ENCODE results near the gene SLC66A1.

SLC66A1 gene

DNA sequence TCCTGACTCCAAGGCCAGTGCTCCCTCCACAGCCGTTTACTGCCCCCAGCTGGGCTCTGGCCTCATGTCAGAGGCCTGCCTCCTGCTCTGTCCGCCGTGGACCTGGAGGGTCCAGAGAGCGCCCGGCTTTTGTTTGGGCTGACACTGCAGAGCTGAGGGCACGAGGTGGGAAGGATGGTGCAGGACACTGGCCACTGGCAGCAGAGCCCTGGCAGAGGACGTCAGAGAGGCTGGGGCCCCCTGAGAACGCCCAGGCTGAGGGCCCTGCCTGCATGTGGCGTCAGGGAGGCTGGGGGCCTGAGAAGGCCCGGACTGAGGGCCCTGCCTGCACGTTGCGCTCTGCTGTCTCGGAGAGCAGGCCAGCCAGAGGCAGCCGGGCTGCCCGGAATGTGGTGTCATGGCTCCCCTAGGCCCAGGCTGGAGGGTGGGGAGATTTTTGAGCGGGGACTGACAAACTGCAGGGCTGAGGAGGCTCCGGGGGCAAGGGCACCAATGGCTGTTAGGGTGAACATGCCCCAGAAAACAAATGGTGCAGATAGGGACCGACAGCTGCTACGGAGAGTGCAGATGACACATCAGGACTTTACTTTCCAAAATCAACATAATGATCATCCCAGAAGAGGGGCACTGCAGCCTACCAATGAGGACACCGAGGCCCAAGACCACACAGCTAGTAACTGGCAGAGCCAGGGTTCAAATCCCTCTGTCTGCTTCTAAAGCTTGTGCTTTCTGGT is 31.7 kb downstream of the SLC66A1 start:
- no peak for DNase-seq

DNA sequence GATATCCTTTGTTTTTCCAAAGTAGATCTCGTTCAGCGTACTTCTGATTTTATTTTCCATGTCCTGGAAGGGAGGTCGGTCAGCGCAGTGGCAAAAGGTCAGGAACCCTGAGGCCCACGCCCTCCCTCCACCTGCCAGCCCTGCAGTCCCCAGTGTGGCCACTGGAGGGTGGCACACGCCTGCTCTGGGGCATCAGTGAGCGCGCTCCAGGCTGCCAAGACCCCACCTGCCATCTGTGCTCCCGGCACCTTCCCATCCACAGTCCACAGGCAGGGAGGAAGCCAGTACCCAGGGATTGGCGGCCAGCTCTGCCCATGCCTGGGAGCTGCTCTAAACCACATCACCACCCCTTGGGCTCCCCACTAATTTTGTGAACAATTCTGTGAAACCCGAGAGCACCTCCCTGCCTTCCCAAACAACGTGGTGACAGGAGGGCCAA is 32.3 kb downstream of the SLC66A1 start:
- DNase-seq: peak; percentile 55

DNA sequence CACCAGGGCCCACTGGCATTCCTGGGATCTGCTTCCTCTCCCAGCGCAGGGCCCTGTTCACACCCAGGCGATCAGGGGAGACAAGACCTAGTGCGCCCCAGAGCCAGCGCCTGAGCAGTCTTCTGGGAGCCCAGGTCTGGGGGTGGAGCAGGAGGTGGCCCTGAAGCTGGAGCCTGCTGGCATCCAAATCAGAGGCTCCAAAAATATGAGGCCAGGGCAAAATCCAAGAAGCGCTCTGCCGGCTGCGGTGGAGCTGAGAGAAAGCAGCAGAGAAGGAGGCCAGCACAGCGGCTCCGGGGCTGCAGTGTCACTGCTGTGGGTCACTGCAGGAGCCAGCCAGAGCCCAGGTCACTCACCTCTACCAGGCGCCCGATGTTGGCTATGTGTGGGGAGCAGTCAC is 32.7 kb downstream of the SLC66A1 start:
- no peak for DNase-seq

DNA sequence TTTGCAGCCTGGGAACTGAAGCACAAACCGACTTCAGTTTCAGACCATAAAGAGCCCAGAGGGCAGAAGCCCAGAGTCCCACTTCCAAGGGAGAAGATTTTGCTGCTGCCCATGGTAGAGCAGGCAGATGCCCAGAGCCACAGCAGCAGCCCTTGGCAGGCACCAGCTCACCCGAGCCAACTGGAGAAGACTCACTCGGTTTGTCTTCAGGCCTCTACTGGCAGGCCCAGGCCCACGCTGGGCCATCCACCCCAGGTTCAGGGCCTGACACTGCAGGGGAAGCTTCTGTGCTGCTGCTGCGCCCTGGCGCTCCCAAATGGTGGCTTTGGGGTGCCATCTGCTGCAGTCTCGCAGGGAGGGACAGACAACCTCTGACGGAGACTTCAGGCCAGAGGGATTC is 33.3 kb downstream of the SLC66A1 start:
- DNase-seq: no peak

DNA sequence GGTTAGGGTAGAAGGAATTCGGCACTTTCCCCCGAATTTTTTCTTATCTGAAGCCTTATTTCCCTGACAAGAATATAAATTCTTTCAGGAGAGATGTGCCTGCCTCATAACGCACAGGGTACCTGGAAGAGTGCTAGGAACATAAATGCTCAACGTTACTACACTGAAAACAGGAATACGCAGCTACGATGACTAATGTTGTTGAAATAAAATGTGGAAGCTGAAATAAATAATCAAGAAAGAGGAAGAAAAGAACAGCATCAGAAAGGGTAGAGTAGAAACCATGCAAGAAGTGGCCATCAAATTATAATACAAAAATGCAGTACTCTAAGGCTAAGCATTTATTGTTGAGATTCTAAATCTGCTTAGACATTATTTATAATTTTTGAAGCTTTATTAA is 33.9 kb downstream of the SLC66A1 start:
- no peak for DNase-seq

DNA sequence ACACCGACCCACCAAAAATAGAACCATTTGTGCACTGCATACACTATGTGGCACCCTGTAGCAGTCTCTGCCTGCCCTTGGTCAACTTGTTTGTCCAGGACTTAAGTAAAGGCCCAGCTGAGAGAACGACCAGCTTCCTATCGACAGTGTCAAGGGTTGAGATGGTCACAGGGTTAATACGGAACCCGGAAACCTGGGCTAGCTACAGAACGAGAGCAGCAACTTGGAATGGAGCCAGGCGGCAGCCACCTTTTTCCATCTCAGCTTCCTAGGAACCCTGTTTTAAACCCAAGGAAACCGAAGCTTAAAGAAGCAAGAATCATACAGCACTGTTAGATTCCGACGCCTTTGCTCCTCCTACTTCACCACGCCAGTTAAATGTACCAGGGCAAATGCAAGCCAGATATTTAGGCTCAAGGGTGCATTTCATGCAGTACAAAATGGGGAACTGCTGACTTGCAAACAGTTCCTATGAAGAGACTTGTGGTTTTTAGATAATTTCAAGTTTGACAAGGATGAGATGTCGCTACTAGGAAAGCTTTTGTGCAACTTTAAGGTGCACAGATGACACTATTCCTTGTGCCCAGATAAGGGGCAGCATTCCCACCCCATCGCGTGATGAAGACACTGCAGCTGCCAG is 35.5 kb downstream of the SLC66A1 start:
- no peak for DNase-seq

DNA sequence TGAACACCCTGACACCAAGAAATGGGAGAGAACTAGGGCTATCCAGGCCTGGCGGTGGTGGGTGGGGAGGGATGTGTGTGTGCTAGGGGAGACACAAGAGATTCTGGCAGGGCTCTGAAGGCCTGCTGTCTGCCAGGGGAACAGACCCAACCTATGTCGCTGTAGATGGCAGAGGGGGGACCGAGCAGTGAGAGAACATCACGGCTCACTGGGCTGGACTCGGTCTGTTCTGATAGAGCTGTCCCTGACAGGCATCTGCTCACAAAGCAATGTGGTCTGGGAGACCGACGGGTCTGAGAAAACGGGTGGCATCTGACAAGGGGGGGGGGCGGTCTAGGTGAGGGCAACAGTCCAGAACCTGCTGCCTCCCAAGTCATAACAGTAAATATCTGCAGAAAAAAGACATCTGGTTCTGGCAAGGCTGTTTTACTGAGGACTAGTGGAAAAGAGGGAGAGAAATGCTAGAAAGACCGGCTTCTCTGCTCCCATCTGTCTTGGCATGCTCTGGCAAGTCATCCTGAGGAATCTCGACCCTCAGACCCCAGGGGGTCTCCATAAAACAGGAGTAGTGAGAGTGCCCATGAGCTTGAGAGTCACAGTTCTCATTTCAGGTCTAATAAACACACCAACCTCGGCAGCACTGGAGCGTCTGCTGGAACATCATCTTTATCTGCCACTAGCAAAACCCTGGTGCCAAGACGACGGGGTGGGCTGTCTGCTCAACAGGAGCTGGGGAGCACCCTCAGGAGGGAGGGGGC is 36.5 kb downstream of the SLC66A1 start:
- no peak for DNase-seq

DNA sequence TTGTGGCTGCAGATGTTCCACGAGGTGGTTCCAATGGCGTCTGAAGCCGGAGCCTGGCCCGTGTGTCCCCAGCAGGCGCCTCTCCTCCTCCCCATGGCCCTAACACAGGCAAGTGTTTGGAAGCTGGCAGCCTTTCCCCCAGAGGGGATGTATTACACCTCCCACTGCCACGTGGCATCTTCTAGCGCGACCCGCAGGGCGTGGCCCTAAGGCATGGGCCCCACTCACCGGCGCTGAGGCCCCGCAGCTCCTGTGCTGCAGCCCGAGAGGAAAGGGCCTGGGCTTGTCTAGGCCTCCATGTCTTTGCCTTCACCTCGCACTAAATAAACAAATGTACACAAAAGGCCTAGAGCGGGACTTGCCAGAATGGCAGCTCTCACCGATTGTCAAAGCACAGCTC is 37.9 kb downstream of the SLC66A1 start:
- no peak for DNase-seq

DNA sequence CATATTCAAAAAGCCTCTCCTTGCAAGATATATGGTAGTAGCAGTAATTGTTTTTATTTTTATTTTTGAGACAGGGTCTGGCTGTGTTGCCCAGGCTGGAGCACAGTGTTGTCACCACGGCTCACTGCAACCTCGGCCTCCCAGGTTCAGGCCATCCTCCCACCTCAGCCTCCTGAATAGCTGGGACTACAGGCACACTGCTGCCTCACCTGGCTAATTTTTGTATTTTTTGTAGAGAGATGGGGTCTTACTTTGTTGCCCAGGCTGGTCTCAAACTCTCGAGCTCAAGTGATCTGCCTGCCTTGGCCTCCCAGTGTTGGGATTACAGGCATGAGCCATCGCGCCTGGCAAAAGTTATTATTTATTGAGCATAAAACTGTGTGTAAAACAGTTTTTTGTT is 38.4 kb downstream of the SLC66A1 start:
- DNase-seq: no peak

DNA sequence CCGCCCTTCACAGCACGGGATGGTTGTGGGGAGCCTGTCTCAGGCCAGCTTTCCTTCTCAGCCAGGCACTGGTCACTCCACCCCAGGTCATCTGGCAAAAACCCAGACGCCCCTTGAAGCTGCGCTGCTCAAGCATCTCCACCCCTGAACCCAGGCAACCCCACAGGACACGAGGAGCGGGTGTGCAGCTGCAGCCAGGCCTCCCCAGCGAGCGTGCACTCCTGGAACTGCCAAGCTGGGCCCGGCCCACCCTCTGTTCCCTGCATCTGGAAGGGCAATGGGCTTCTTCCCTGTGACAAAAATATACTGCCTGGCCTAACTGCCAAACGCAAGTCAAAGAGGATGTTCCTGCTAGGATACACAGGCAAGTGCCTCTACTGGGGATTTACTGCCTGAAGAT is 39.7 kb downstream of the SLC66A1 start:
- DNase-seq: no peak

DNA sequence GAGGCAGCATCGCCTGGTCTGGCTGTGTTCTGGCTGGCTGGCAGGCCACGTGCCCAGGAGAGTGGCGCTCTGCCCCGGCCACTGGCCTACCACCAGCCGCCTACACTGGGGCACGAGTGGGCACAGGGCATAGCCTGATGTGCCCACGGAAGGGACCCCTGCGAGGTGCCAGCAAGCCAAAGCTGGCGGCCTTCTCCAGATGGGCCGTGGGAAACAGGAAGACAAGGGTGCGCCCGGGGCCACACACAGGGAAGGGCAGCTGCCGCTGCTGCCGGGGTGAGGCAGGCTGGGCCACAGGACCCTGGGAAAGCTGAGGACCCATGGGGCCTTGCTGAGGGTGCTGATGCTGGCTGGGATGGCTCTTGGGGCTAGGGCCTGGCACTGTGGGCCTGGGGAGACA is 40.7 kb downstream of the SLC66A1 start:
- DNase-seq: no peak

DNA sequence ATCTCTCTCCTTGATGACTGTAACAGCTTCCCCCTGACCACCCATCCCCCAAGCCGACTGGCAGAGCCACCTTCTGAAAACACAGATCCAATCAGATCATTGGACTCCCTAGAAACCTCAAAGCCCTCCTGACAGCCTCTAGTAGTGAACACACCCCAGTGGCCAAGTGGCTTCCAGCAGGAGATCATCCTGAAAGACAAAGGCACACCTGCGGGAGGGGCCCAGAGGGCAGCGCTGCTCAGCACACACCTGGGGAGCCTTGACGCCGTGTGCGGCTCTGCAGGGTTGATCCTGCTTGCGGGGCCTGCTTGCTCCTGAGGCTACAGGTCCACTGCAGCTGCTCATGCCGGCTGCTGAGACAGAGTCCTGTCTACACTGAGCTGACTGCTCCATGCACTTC is 41.5 kb downstream of the SLC66A1 start:
- DNase-seq: no peak

DNA sequence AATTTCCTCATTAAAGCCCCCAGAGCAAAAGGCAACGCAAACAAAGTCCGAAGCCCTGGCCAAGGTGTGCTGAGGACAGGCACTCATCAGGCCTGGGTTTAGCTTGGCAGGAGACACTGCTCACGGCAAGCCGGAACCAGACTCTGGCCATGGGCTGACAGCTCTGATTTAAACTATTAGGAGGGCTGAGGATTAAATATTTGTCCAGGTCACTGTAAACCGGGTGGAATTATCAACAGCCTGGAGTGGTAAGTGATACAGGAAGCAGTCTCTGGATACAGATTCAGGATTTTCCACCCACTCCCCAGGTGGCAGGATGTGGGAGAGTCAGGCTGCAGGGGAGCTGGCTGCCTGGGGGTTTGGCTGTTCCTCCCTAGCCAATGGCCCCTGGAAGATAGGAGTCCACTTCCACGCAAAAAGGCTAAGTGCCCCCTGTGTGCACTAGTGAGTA is 42.4 kb downstream of the SLC66A1 start:
- no peak for DNase-seq

DNA sequence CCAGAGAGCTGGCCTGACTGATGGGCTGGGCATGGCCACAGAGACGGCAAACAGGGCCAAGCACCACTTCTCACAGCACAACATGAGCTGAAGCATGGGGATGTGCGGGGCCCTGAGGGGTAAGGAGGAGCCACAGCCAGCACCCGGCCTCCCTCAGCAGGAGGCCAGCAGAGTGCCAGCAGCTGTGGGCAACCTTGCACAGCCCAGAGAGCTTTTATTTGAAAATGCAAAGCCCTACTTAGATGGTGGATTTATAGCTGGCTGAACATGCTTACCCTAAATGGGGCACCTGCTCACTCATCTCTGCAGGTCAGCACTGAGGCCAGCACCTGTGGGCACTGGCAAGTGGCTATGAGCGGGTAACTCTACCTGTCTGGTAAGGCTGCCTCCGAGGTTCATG is 44.1 kb downstream of the SLC66A1 start:
- DNase-seq: no peak

DNA sequence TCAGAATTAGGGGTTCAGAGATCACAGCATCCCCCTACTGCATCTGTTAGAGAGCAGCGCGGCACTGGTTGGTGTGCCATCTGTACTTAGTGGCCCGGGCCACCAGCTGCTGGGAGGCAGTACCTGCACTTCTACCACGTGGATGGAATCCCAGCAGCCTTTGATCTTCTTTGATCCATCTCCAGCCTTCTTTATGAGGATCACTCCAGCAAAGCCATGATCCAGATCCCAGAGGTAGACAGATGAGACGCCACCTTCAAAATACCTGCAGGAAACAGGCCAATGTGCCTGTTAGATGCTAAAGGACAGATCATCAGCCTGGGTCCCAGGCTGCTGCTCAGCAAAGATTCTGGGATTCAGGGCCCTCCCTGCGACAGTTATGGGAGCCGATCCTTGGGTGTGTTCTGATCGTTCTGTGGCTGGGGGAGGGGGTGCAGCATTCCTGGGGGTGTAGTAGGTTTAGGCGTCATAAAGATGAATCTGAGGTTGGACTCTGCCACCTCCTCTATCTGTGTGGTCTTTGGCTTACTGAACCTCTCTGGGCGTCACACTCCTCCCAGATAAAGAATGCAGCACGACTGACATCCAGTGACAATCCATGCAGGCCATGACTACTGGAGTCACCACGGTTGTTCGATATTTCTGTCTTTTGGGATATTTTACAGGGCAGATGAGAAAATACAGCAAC is 45.3 kb downstream of the SLC66A1 start:
- no peak for DNase-seq

DNA sequence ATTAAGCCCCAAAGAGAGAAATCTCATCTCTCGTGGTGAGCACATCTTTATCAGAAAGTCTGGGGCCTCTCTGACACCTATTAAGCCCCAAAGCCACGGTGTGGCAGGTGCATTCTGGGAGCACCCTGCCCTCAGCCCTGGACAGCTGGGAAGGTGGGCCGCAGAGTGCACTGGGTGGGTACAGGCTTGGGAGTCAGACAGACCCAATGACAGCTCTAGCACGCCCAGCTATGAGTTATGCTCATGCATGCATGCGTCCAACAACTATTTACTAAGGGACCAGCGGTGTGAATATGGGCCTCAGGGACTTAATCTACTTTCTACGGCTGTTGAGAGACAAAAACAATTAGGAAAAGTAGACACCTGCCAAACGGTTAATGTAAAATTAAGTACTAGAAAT is 46.6 kb downstream of the SLC66A1 start:
- no peak for DNase-seq

DNA sequence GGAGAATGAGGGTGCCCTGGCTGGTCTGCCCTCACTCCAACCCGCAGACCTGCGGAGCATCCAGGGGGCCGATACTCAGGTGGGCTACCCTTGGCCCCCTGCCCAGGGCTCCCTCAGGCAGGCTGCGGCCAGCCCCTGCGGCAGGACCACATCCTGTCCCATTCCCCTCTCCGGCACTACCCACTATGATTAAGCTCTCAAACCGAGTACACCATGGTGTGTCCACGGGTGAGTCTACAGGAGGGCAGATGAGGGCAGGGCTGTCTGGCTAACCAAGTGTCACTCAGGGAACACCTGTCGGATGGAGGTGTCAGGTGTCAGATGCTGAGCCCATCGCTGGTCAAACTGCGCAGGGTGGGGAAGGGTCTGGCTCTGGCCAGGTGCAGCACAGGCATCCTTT is 47.2 kb downstream of the SLC66A1 start:
- DNase-seq: no peak

DNA sequence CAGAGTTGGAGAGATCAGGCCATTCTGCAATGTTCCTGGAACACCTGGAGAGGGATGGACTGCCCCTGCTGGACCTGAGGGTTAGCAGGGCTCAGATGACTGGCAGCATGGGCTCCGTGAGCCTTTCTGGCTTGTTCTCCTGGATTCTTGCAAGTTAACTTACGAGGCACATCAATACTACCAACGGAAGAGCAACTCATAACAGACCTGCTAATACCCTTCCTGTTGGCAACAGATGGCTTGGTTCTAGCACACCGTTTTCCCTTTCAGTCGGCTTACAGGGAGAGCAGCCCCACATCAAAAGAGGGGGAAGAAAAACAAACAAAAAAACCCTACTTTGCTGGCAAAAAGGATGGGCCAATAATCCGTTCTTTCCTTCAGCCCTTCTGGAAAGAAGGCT is 47.9 kb downstream of the SLC66A1 start:
- DNase-seq: no peak

DNA sequence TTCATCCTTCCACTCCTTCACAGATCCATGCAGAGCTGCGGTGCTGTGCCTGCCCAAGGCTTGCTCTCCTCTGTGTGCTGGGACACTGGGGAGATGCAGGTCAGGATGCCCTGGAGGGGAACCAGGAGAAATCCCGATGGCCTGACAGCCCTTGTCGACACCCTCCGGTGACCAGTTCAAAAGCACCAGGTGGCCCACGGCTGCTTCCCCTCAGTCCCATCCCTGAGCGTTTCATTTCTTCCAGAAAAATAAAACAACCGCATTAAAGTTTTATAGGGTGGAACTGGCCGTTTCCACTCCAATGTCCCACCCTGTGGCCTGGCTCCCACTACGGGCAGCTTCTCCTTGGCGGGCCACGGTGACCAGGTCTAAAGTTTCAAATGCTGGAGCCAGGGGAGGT is 48.3 kb downstream of the SLC66A1 start:
- no peak for DNase-seq

DNA sequence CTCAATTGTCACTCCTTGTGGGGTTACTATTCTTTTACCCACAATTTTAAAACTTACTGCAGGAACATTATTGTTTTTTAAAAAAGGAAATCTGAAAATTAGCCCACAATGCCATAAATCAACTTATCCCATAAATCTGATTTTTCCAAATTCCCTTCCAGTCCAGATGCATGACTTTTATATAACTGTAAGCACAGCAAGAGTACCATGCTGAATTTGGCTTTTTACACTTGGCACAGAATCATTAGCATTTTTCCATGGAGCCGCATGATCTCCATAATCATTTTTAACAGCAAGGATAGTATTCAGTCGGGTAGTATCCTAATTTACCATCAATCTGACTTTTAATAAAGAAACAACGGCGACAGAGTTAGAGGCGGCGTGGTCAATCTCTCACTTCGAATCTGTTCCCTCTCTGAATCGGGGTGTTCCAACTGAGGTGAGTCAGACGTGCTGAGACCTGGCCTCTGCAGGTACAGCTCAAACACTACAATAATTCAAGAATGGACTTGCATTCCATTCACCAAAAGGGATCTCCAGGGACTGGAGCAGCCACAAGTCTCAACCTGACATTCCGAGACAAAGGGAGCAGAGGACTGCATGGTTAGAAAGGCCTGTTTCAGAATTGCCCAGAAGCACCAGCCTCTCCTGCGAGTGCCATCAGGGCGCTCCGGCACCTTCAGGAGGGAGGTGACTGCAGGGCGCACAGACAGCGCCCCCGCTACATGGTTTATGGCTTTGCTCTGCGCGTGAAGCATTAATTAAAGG is 48.9 kb downstream of the SLC66A1 start:
- DNase-seq: no peak

DNA sequence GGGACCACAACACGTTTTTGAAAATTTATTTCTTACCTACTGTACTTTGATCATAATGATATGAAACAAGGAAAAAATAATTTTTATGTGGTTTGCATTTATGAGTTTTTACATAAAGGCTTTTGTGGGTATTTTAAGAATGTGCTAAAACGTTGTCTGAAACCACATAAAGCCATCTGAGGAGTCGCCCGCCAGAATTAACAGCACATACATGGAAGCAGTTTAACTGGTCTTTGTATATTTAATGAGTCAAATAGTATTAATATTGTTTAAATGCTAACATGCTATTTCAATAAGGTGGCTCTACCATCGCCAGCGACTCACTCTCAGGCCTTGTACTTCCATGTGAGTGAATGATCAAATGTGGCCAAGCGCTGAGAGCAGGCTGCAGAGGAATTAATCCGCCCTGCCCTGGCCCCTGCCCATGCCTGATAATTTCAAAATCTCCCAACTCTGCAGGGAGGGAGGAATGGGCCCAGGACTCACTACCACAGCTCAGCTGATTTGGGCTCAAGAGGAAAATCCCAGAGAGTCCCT is 49.6 kb downstream of the SLC66A1 start:
- no peak for DNase-seq

DNA sequence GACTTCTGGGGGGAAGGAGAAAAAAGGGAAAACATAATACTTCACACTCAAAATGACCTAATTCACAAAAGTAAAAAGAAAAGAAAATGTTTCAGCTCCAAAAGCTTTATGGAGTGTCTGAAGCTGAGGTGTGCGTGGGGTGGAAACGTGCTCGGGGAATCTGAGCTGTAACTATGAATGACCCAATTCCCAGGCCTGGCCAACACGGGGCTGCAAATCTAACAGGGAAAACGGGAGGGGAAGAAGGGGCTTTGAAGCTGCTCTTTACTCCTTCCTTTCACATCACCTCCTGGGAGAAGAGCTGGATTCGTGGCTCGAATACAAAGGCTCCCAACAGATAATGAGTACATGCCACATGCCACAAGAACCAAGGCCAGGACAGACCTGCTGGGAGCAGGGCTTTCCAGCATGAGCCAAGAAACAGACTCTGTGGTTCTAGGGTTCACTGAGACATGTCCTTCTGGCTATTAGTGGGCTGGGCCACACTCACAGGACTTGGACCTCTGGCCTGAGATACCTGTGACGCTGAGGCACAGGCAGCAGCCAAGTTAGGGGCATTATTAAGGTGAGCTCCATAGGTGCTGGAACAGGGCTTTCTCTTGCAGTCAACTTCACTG is 51.5 kb downstream of the SLC66A1 start:
- no peak for DNase-seq

Data from stimulated activated CD4-positive, alpha-beta T cell treated with anti-CD3 and anti-CD28 coated beads, Interleukin-4, amount 100 ng/mL, for 1 hour (primary cell).